ENCODE data around the gene NOC2L. TPM values are rescaled to one million over a fixed set of nuclear protein-coding genes. Genes with fewer than 3 reads are reported as not detected.

NOC2L gene
- total and polyA plus RNA-seq, 2 donors (not counting 1 experiment from before 2014, with no cell fraction given), result 34.1 to 61.1 TPM

- no peaks in the 10 kb centered on the region for H3K79me2 ChIP-seq (ENCODE audit: control insufficient read depth, insufficient read depth, low read length)
- H3K4me3 ChIP-seq (replicated peaks in 1 of 4; ENCODE audit: control extremely low read depth in 1 of 4, insufficient read depth in 1 of 4, low read depth in 3 of 4, low read length in 4 of 4), result no peak overlapping the region
- H3K27ac ChIP-seq (ENCODE audit: insufficient read depth, low read length), result no peak overlapping the region
- TF ChIP-seq EZH2 (IDR thresholded peaks at IDR 0.05; ENCODE audit: low read length, missing control alignments) (no peak), CTCF (conservative IDR thresholded peaks at IDR 0.05 in 1 of 2, IDR thresholded peaks at IDR 0.05 in 1 of 2; ENCODE audit: low read depth in 1 of 2, low read length in 2 of 2) (no peak)
- no peaks in the 10 kb centered on the region for H3K4me1 ChIP-seq (ENCODE audit: control insufficient read depth, extremely low read depth, insufficient read depth, low read length)
- H3K4me2 ChIP-seq (ENCODE audit: extremely low read depth, insufficient read depth, low read length), result no peak overlapping the region
- H3K36me3 ChIP-seq (ENCODE audit: control insufficient read depth, insufficient read depth, low read length), result no peaks in the 10 kb centered on the region
- H3K9me3 ChIP-seq (ENCODE audit: control insufficient read depth, insufficient read depth, low read depth, low read length), result no peaks in the 10 kb centered on the region
- H3K27me3 ChIP-seq (ENCODE audit: control insufficient read depth, insufficient read depth, low read length), result no peaks in the 10 kb centered on the region
- no peak for DNase-seq (ENCODE audit: low read depth in 2 of 2)
- H3K9ac ChIP-seq (ENCODE audit: insufficient read depth, low read length), result no peak overlapping the region
- no peaks in the 10 kb centered on the region for H4K20me1 ChIP-seq (ENCODE audit: control insufficient read depth, extremely low read depth, insufficient read depth, low read length)
- H2AFZ ChIP-seq (ENCODE audit: low read length), result no peak overlapping the region
Observed at GRCh38 chr1:1005774-1006304, 46.8 kb upstream of the NOC2L start.

- Histone ChIP-seq H3K9ac (ENCODE audit: insufficient read depth, low read length) (no peak overlapping the region), H3K4me3 (replicated peaks in 1 of 4; ENCODE audit: control extremely low read depth in 1 of 4, insufficient read depth in 1 of 4, low read depth in 3 of 4, low read length in 4 of 4) (no peak overlapping the region), H4K20me1 (ENCODE audit: control insufficient read depth, extremely low read depth, insufficient read depth, low read length) (no peaks in the 10 kb centered on the region), H3K36me3 (ENCODE audit: control insufficient read depth, insufficient read depth, low read length) (no peaks in the 10 kb centered on the region), H2AFZ (ENCODE audit: low read length) (no peak overlapping the region), H3K4me2 (ENCODE audit: extremely low read depth, insufficient read depth, low read length) (no peak overlapping the region), H3K27me3 (ENCODE audit: control insufficient read depth, insufficient read depth, low read length) (no peaks in the 10 kb centered on the region), H3K4me1 (ENCODE audit: control insufficient read depth, extremely low read depth, insufficient read depth, low read length) (peaks cover 2% of the 10 kb centered on the region), H3K9me3 (ENCODE audit: control insufficient read depth, insufficient read depth, low read depth, low read length) (no peaks in the 10 kb centered on the region), H3K27ac (ENCODE audit: insufficient read depth, low read length) (no peak overlapping the region), H3K79me2 (ENCODE audit: control insufficient read depth, insufficient read depth, low read length) (no peaks in the 10 kb centered on the region)
- TF ChIP-seq EZH2 (IDR thresholded peaks at IDR 0.05; ENCODE audit: low read length, missing control alignments) (no peak), CTCF (conservative IDR thresholded peaks at IDR 0.05 in 1 of 2, IDR thresholded peaks at IDR 0.05 in 1 of 2; ENCODE audit: low read depth in 1 of 2, low read length in 2 of 2) (no peak)
- peak; percentile 28 to 53 for DNase-seq (ENCODE audit: low read depth in 2 of 2)
Observed at GRCh38 chr1:1004780-1005697, 46.0 kb upstream of the NOC2L start.

- H3K4me3 ChIP-seq (replicated peaks in 1 of 4; ENCODE audit: control extremely low read depth in 1 of 4, insufficient read depth in 1 of 4, low read depth in 3 of 4, low read length in 4 of 4), result no peak overlapping the region
- H3K9me3 ChIP-seq (ENCODE audit: control insufficient read depth, insufficient read depth, low read depth, low read length), result no peaks in the 10 kb centered on the region
- H4K20me1 ChIP-seq (ENCODE audit: control insufficient read depth, extremely low read depth, insufficient read depth, low read length), result no peaks in the 10 kb centered on the region
- no peak overlapping the region for H3K27ac ChIP-seq (ENCODE audit: insufficient read depth, low read length)
- no peak overlapping the region for H3K4me2 ChIP-seq (ENCODE audit: extremely low read depth, insufficient read depth, low read length)
- H3K36me3 ChIP-seq (ENCODE audit: control insufficient read depth, insufficient read depth, low read length), result no peaks in the 10 kb centered on the region
- no peak overlapping the region for H3K9ac ChIP-seq (ENCODE audit: insufficient read depth, low read length)
- TF ChIP-seq EZH2 (IDR thresholded peaks at IDR 0.05; ENCODE audit: low read length, missing control alignments), result no peak
- TF ChIP-seq CTCF (conservative IDR thresholded peaks at IDR 0.05 in 1 of 2, IDR thresholded peaks at IDR 0.05 in 1 of 2; ENCODE audit: low read depth in 1 of 2, low read length in 2 of 2), result no peak
- DNase-seq (ENCODE audit: low read depth in 2 of 2), result no peak
- peaks cover 3% of the 10 kb centered on the region for H3K27me3 ChIP-seq (ENCODE audit: control insufficient read depth, insufficient read depth, low read length)
- no peaks in the 10 kb centered on the region for H3K79me2 ChIP-seq (ENCODE audit: control insufficient read depth, insufficient read depth, low read length)
- H2AFZ ChIP-seq (ENCODE audit: low read length), result no peak overlapping the region
- peaks cover 2% of the 10 kb centered on the region for H3K4me1 ChIP-seq (ENCODE audit: control insufficient read depth, extremely low read depth, insufficient read depth, low read length)
Observed at GRCh38 chr1:1004420-1004779, 45.3 kb upstream of the NOC2L start.
